Neural progenitor cell (in vitro differentiated cells): ENCODE data around the gene TLE3. TPM values are rescaled to one million over a fixed set of nuclear protein-coding genes. Genes with fewer than 3 reads are reported as not detected.

Experiments
- DNase-seq: peaks from one replicate; pipeline ENCODE4 v3.0.0-alpha.2; 2016; ENCODE audit warnings: low spot score
- H2AFZ ChIP-seq: fragments of 200-600 bp; sonication (generic); replicated peaks from 2 replicates; pipeline ENCODE4 v1.6.1; 2016; ENCODE audit warnings: antibody characterized with exemption
- H3F3A ChIP-seq: fragments of 200-600 bp; sonication (generic); 2 replicates; pipeline ENCODE4 v1.6.1; 2016; ENCODE audit warnings: antibody characterized with exemption, low read depth
- H3K27ac ChIP-seq: fragments of 200-600 bp; sonication (generic); 2 replicates; pipeline ENCODE4 v1.5.1; 2016; ENCODE audit warnings: mild to moderate bottlenecking
- H3K27me3 ChIP-seq: fragments of 200-600 bp; sonication (generic); 2 replicates; pipeline ENCODE4 v1.6.1; 2016; ENCODE audit warnings: mild to moderate bottlenecking, moderate library complexity
- H3K36me3 ChIP-seq: fragments of 200-600 bp; sonication (generic); 2 replicates; pipeline ENCODE4 v1.5.1; 2016
- H3K4me1 ChIP-seq: fragments of 200-600 bp; sonication (generic); 2 replicates; pipeline ENCODE4 v1.6.1; 2016; ENCODE audit warnings: mixed run types
- H3K4me2 ChIP-seq: fragments of 200-600 bp; sonication (generic); 2 replicates; pipeline ENCODE4 v1.6.1; 2016
- H3K4me3 ChIP-seq: fragments of 200-600 bp; sonication (generic); 2 replicates; pipeline ENCODE4 v1.5.1; 2016
- H3K79me2 ChIP-seq: fragments of 200-600 bp; sonication (generic); 2 replicates; pipeline ENCODE4 v1.6.1; 2016; ENCODE audit warnings: low read depth
- H3K9ac ChIP-seq: fragments of 200-600 bp; sonication (generic); 2 replicates; pipeline ENCODE4 v1.6.1; 2016
- H3K9me3 ChIP-seq: fragments of 200-600 bp; sonication (generic); 2 replicates; pipeline ENCODE4 v1.5.1; 2016; ENCODE audit warnings: low read depth
- H4K20me1 ChIP-seq: fragments of 200-600 bp; sonication (generic); 2 replicates; pipeline ENCODE4 v1.6.1; 2016; ENCODE audit warnings: low read depth
- H3K27ac Mint-ChIP-seq: 3 replicates; pipeline ENCODE4 v1.8.0; 2021; ENCODE audit warnings: mixed read lengths
- H3K27me3 Mint-ChIP-seq: 2 replicates; pipeline ENCODE4 v1.8.0; 2022; ENCODE audit warnings: low read depth, mild to moderate bottlenecking, inconsistent platforms, moderate library complexity, mixed read lengths; ENCODE audit not compliant: insufficient read depth
- H3K36me3 Mint-ChIP-seq: 3 replicates; pipeline ENCODE4 v1.8.0; 2021; ENCODE audit warnings: mixed read lengths
- H3K4me1 Mint-ChIP-seq: 3 replicates; pipeline ENCODE4 v1.8.0; 2021; ENCODE audit warnings: mixed read lengths
- H3K4me3 Mint-ChIP-seq: 3 replicates; pipeline ENCODE4 v1.8.0; 2021; ENCODE audit warnings: mild to moderate bottlenecking, moderate library complexity, mixed read lengths
- H3K9me3 Mint-ChIP-seq: 3 replicates; pipeline ENCODE4 v1.8.0; 2020; ENCODE audit warnings: mixed read lengths
- CTCF ChIP-seq: fragments of 200-600 bp; sonication (generic); IDR thresholded peaks from 2 replicates; pipeline ENCODE4 v1.5.1; 2017; ENCODE audit warnings: antibody characterized with exemption, mild to moderate bottlenecking
- EZH2 ChIP-seq: fragments of 200-600 bp; sonication (generic); IDR thresholded peaks from 2 replicates; pipeline ENCODE4 v1.6.1; 2017; ENCODE audit warnings: antibody characterized with exemption, mild to moderate bottlenecking, moderate library complexity
- EZH2phosphoT487 ChIP-seq: fragments of 200-600 bp; sonication (generic); IDR thresholded peaks from 2 replicates; pipeline ENCODE4 v1.6.1; 2017; ENCODE audit warnings: antibody characterized with exemption
- total RNA-seq: library from RNA; depleted of rRNA; stranded (reverse); fragments of >200 nt; gene quantifications from 2 replicates; pipeline ENCODE4 v1.2.3, GENCODE V29; 2015; ENCODE audit warnings: low replicate concordance

TLE3 gene
- total RNA-seq, 1 donor from 2014 or later: 22.1 TPM

GRCh38 chr15:70050441-70050840, 47.3 kb downstream of the TLE3 start:
- H3K9ac ChIP-seq: no peak overlapping the region
- peaks cover 32% of the 10 kb centered on the region for H3K36me3 Mint-ChIP-seq
- no peak for DNase-seq
- peaks cover 7% of the 10 kb centered on the region for H3K27me3 Mint-ChIP-seq
- TF ChIP-seq EZH2phosphoT487 (no peak), EZH2 (no peak), CTCF (no peak)
- no peak overlapping the region for H3K4me2 ChIP-seq
- no peak overlapping the region for H3K4me3 ChIP-seq
- peaks cover 16% of the 10 kb centered on the region for H3K4me1 ChIP-seq
- no peak overlapping the region for H3K27ac Mint-ChIP-seq
- no peaks in the 10 kb centered on the region for H3K27me3 ChIP-seq
- no peaks in the 10 kb centered on the region for H3F3A ChIP-seq
- H3K4me1 Mint-ChIP-seq: peaks cover 27% of the 10 kb centered on the region
- no peaks in the 10 kb centered on the region for H3K9me3 ChIP-seq
- H3K79me2 ChIP-seq: no peaks in the 10 kb centered on the region
- H3K9me3 Mint-ChIP-seq: no peaks in the 10 kb centered on the region
- no peaks in the 10 kb centered on the region for H3K36me3 ChIP-seq
- H2AFZ ChIP-seq: no peak overlapping the region
- no peak overlapping the region for H3K4me3 Mint-ChIP-seq
- H4K20me1 ChIP-seq: peaks cover 33% of the 10 kb centered on the region
- no peak overlapping the region for H3K27ac ChIP-seq

- H3K36me3 Mint-ChIP-seq: peaks cover 29% of the 10 kb centered on the region
- no peak overlapping the region for H3K4me3 ChIP-seq
- H3K9me3 Mint-ChIP-seq: no peaks in the 10 kb centered on the region
- no peak overlapping the region for H3K4me3 Mint-ChIP-seq
- no peaks in the 10 kb centered on the region for H3K27me3 ChIP-seq
- H4K20me1 ChIP-seq: peaks cover 30% of the 10 kb centered on the region
- peaks cover 16% of the 10 kb centered on the region for H3K4me1 ChIP-seq
- H3K9ac ChIP-seq: no peak overlapping the region
- H3K27ac ChIP-seq: no peak overlapping the region
- H2AFZ ChIP-seq: no peak overlapping the region
- no peaks in the 10 kb centered on the region for H3K79me2 ChIP-seq
- TF ChIP-seq EZH2: no peak
- no peak for TF ChIP-seq CTCF
- no peak for TF ChIP-seq EZH2phosphoT487
- peaks cover 24% of the 10 kb centered on the region for H3K4me1 Mint-ChIP-seq
- H3K36me3 ChIP-seq: no peaks in the 10 kb centered on the region
- peaks cover 7% of the 10 kb centered on the region for H3K27me3 Mint-ChIP-seq
- H3K4me2 ChIP-seq: no peak overlapping the region
- H3F3A ChIP-seq: no peaks in the 10 kb centered on the region
- no peaks in the 10 kb centered on the region for H3K9me3 ChIP-seq
- DNase-seq: no peak
- H3K27ac Mint-ChIP-seq: no peak overlapping the region
Observed at GRCh38 chr15:70049701-70050301, 47.9 kb downstream of the TLE3 start.

GRCh38 chr15:70048578-70049514, 48.9 kb downstream of the TLE3 start:
- H3K27me3 ChIP-seq: no peaks in the 10 kb centered on the region
- peaks cover 16% of the 10 kb centered on the region for H3K4me1 ChIP-seq
- peaks cover 30% of the 10 kb centered on the region for H4K20me1 ChIP-seq
- no peak overlapping the region for H2AFZ ChIP-seq
- H3K27ac Mint-ChIP-seq: no peak overlapping the region
- no peaks in the 10 kb centered on the region for H3K9me3 ChIP-seq
- H3K4me3 Mint-ChIP-seq: no peak overlapping the region
- no peak overlapping the region for H3K4me2 ChIP-seq
- no peaks in the 10 kb centered on the region for H3F3A ChIP-seq
- H3K36me3 Mint-ChIP-seq: peaks cover 24% of the 10 kb centered on the region
- H3K9me3 Mint-ChIP-seq: no peaks in the 10 kb centered on the region
- TF ChIP-seq EZH2phosphoT487 (no peak), CTCF (no peak), EZH2 (no peak)
- peaks cover 4% of the 10 kb centered on the region for H3K27me3 Mint-ChIP-seq
- H3K27ac ChIP-seq: no peak overlapping the region
- no peak overlapping the region for H3K9ac ChIP-seq
- no peaks in the 10 kb centered on the region for H3K79me2 ChIP-seq
- DNase-seq: no peak
- no peaks in the 10 kb centered on the region for H3K36me3 ChIP-seq
- no peak overlapping the region for H3K4me3 ChIP-seq
- H3K4me1 Mint-ChIP-seq: peaks cover 24% of the 10 kb centered on the region
